MCF 10A (cell line): ENCODE measurements around the gene HMGN1. TPM values are rescaled to one million over a fixed set of nuclear protein-coding genes. Genes with fewer than 3 reads are reported as not detected.
"Not testable (repeated sequence)": the region's sequence is repeated elsewhere in the genome, so short reads cannot be mapped to it uniquely, and the experiment has no call there.

ENCODE experiments used
- BruUV-seq: library from RNA; stranded (reverse); fragments of 400-500 nt; replicated peaks from 2 replicates; lab custom pipeline; 2021; lab: Mats Ljungman, UMichigan
- CTCF ChIA-PET: fragments of 300-600 bp; sonication (Branson Sonifier 250); formaldehyde crosslinking; extraction: SDS; loops from one replicate; lab custom pipeline; 2021; ENCODE audit warnings: antibody characterized with exemption, inconsistent platforms; lab: Yijun Ruan, JAX
- POLR2A ChIA-PET: fragments of 300-600, 350-650 bp; sonication (Branson Sonifier 250); formaldehyde crosslinking; extraction: SDS; loops from one replicate; lab custom pipeline; 2020; ENCODE audit warnings: antibody characterized with exemption, inconsistent platforms; lab: Yijun Ruan, JAX
- DNase-seq: peaks from one replicate; pipeline ENCODE4 v3.0.0-alpha.2; 2018; ENCODE audit not compliant: unreplicated experiment
- H3K27ac Mint-ChIP-seq: one replicate; pipeline ENCODE4 v1.8.0; 2022; ENCODE audit warnings: mild to moderate bottlenecking, low read depth, mixed read lengths; ENCODE audit not compliant: unreplicated experiment
- H3K27me3 Mint-ChIP-seq: one replicate; pipeline ENCODE4 v1.8.0; 2022; ENCODE audit warnings: mixed read lengths; ENCODE audit not compliant: insufficient read depth, unreplicated experiment
- H3K36me3 Mint-ChIP-seq: one replicate; pipeline ENCODE4 v1.8.0; 2022; ENCODE audit warnings: mild to moderate bottlenecking, moderate library complexity, mixed read lengths; ENCODE audit not compliant: insufficient read depth, unreplicated experiment
- H3K4me1 Mint-ChIP-seq: one replicate; pipeline ENCODE4 v1.8.0; 2022; ENCODE audit warnings: mixed read lengths; ENCODE audit not compliant: insufficient read depth, unreplicated experiment
- H3K4me3 Mint-ChIP-seq: one replicate; pipeline ENCODE4 v1.8.0; 2022; ENCODE audit warnings: mild to moderate bottlenecking, moderate library complexity, mixed read lengths; ENCODE audit not compliant: unreplicated experiment
- H3K9me3 Mint-ChIP-seq: one replicate; pipeline ENCODE4 v1.8.0; 2022; ENCODE audit warnings: mixed read lengths; ENCODE audit not compliant: unreplicated experiment
- intact Hi-C: fragments of 100-400 bp; cut with micrococcal nuclease; formaldehyde crosslinking; loops from 2 replicates; pipeline ENCODE4 v1.14.1; 2022
- total RNA-seq: library from RNA; stranded (reverse); gene quantifications from 2 replicates; pipeline ENCODE4 v1.2.3, GENCODE V29; 2022
- TF ChIP-seq, protein P1 (sequence below): fragments of 200-600 bp; IDR thresholded peaks from one replicate; pipeline ENCODE4 v1.8.0; 2022; ENCODE audit warnings: antibody characterized with exemption, mild to moderate bottlenecking; ENCODE audit not compliant: unreplicated experiment

Gene HMGN1
- total RNA-seq, 1 experiment from 2014 or later: 360 TPM

GRCh38 chr21:39385299-39386145 is 36.6 kb upstream of the HMGN1 start:
- CTCF ChIA-PET: interaction anchor here (0.6 to 3.8 kb wide), 3 partner anchors 11 to 202 kb away, joined by 3 to 22 read pairs (median 4); no protein-coding TSS in a partner anchor
- no peaks in the 10 kb centered on the region for H3K9me3 Mint-ChIP-seq
- DNase-seq: peak; percentile 59
- BruUV-seq: no TSS peak
- H3K4me1 Mint-ChIP-seq: peaks cover 23% of the 10 kb centered on the region
- H3K36me3 Mint-ChIP-seq: peaks cover 12% of the 10 kb centered on the region
- H3K27me3 Mint-ChIP-seq: no peaks in the 10 kb centered on the region
- TF ChIP-seq, protein P1, sequence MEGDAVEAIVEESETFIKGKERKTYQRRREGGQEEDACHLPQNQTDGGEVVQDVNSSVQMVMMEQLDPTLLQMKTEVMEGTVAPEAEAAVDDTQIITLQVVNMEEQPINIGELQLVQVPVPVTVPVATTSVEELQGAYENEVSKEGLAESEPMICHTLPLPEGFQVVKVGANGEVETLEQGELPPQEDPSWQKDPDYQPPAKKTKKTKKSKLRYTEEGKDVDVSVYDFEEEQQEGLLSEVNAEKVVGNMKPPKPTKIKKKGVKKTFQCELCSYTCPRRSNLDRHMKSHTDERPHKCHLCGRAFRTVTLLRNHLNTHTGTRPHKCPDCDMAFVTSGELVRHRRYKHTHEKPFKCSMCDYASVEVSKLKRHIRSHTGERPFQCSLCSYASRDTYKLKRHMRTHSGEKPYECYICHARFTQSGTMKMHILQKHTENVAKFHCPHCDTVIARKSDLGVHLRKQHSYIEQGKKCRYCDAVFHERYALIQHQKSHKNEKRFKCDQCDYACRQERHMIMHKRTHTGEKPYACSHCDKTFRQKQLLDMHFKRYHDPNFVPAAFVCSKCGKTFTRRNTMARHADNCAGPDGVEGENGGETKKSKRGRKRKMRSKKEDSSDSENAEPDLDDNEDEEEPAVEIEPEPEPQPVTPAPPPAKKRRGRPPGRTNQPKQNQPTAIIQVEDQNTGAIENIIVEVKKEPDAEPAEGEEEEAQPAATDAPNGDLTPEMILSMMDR: no peak
- H3K4me3 Mint-ChIP-seq: peak overlapping the region; percentile 53
- intact Hi-C loops: loop anchor here (5.0 kb wide), 1 partner anchor 57 kb away; no protein-coding TSS in a partner anchor
- POLR2A ChIA-PET: interaction anchor here (1.0 to 3.1 kb wide), 4 partner anchors 38 to 167 kb away, joined by 3 to 53 read pairs (median 24); partner anchors contain the start of genes BRWD1 and HMGN1
- no peak overlapping the region for H3K27ac Mint-ChIP-seq

DNA sequence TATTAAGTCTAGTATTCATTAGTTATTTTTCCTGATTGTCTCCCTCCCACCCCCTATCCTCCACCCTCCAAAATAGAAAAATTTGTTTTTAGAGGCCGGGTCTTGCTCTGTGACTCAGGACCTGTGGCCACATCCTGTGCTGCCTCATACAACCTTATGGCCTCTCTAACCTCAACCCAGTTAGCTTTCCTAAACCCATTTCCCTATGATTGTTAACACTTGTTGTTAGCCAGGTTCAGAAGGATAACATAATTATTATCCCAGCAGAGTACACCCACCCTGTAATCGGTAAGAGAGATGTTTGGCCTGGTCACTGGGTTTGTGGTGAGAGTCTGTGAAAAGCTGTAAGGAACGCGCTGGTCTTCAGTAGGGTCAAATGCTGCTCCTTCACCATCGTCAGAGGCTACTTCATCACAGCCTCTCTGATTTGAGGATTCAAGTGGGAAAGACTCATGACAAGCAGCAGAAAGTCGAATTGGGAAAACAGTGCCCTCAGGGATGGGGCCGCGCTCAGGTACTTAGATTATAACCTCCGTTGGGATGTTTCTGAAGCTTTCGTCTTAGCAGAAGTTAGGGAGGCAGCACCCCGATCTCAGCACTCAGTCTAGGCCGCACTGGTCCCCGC is 35.9 kb upstream of the HMGN1 start:
- ChIA-PET CTCF (interaction anchor here (0.6 to 3.8 kb wide), 6 partner anchors 10 to 57 kb away, joined by 3 to 22 read pairs (median 4); no protein-coding TSS in a partner anchor), POLR2A (interaction anchor here (0.7 to 1.0 kb wide), 2 partner anchors 11 to 166 kb away, joined by 3 read pairs; no protein-coding TSS in a partner anchor)
- no peaks in the 10 kb centered on the region for H3K9me3 Mint-ChIP-seq
- H3K4me3 Mint-ChIP-seq: no peak overlapping the region
- H3K4me1 Mint-ChIP-seq: peaks cover 23% of the 10 kb centered on the region
- peaks cover 7% of the 10 kb centered on the region for H3K36me3 Mint-ChIP-seq
- no peak for DNase-seq
- intact Hi-C loops: loop anchor here (5.0 kb wide), 1 partner anchor 58 kb away; no protein-coding TSS in a partner anchor
- BruUV-seq: no TSS peak
- H3K27me3 Mint-ChIP-seq: no peaks in the 10 kb centered on the region
- TF ChIP-seq, protein P1: no peak
- H3K27ac Mint-ChIP-seq: no peak overlapping the region

DNA sequence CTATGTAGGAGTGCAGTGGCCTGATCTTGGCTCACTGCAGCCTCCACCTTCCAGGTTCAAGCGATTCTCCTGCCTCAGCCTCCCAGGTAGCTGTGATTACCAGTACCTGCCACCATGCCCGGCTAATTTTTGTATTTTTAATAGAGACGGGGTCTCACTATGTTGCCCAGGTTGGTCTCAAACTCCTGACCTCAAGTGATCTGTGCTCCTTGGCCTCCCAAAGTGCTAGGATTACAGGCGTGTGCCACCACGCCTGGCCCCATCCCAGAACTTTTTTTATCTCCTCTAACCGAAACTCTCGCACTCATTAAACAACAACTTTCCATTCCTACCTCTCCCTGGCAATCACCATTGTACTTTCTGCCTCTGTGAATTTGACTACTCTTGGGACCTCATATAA is 33.2 kb upstream of the HMGN1 start:
- H3K27me3 Mint-ChIP-seq, intact Hi-C loops, H3K27ac Mint-ChIP-seq, DNase-seq, H3K36me3 Mint-ChIP-seq, H3K9me3 Mint-ChIP-seq, BruUV-seq: not testable (repeated sequence)
- ChIA-PET CTCF (interaction anchor here (0.7 kb wide), 1 partner anchor 12 kb away, joined by 3 read pairs; no protein-coding TSS in a partner anchor), POLR2A (interaction anchor here (2.5 kb wide), 1 partner anchor 34 kb away, joined by 48 read pairs; the partner anchor contains the start of gene HMGN1)
- H3K4me1 Mint-ChIP-seq: peaks cover 12% of the 10 kb centered on the region
- H3K4me3 Mint-ChIP-seq: peak overlapping the region; percentile 22

DNA sequence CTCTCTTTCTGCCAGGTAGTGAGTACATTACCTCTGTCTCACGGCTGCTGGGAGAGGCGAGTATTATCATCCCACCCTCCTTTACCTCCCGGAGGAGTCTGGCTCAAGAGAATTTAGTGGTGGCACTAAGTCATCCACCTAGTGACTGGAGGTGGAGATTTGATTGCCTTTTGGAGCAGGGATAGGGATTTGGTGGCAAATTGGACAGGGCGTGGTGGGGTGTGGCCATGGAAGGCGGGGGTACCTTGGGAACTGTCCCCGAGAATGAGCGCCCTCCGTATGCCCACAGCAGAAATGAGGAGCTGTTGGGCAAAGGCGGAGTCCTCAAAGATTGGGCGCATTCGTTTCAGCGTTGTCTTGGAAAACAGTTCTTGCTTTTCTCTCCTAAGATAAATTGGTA is 32.1 kb upstream of the HMGN1 start:
- Mint-ChIP-seq H3K27me3 (no peaks in the 10 kb centered on the region), H3K4me3 (peak overlapping the region; percentile 90), H3K4me1 (peaks cover 12% of the 10 kb centered on the region), H3K9me3 (no peaks in the 10 kb centered on the region), H3K27ac (peak overlapping the region; percentile 95), H3K36me3 (peaks cover 7% of the 10 kb centered on the region)
- no TSS peak for BruUV-seq
- intact Hi-C loops: loop anchor here (2.0 kb wide), 1 partner anchor 32 kb away; the partner anchor contains the start of gene HMGN1
- ChIA-PET CTCF (no interaction called here), POLR2A (interaction anchor here (0.7 to 2.5 kb wide), 7 partner anchors 24 to 72 kb away, joined by 3 to 48 read pairs (median 7); partner anchors contain the start of genes BRWD1 and HMGN1)
- no peak for DNase-seq
- TF ChIP-seq, protein P1: no peak
